NCI-H526 (cell line): ENCODE measurements around the gene GOLGA8J.
"Not testable (repeated sequence)": the region's sequence is repeated elsewhere in the genome, so short reads cannot be mapped to it uniquely, and the experiment has no call there.

Source experiments
- DNase-seq, 2 experiments: peaks; one replicate each; lab custom pipeline; 2025; lab: John Stamatoyannopoulos, UW

GOLGA8J gene

GRCh38 chr15:30073915-30074314, 8.8 kb upstream of the GOLGA8J start:
- no peak for DNase-seq

GRCh38 chr15:30080816-30081215, 1.9 kb upstream of the GOLGA8J start:
- DNase-seq, result not testable (repeated sequence)

- DNase-seq, result not testable (repeated sequence)
These were observed 15.1 kb downstream of the GOLGA8J start for GRCh38 chr15:30097827-30098226.

GRCh38 chr15:30102890-30103289, 20.1 kb downstream of the GOLGA8J start:
- DNase-seq, result not testable (repeated sequence)

GRCh38 chr15:30103941-30104507, 21.3 kb downstream of the GOLGA8J start:
- not testable (repeated sequence) for DNase-seq

- not testable (repeated sequence) for DNase-seq
These were observed 27.8 kb downstream of the GOLGA8J start for GRCh38 chr15:30110591-30110990.

- DNase-seq, result not testable (repeated sequence)
These were observed 47.3 kb downstream of the GOLGA8J start for GRCh38 chr15:30130066-30130465.

- DNase-seq, result not testable (repeated sequence)
These were observed 52.0 kb downstream of the GOLGA8J start, which contains the start of gene GOLGA8T for GRCh38 chr15:30134751-30135150. Gene GOLGA8T, plus strand, starts transcription at chr15:30135051. Its CDS starts 98 bp downstream, at chr15:30135149.
